CD4-positive, alpha-beta memory T cell (primary cell): ENCODE measurements around the gene RAMP3. TPM values are rescaled to one million over a fixed set of nuclear protein-coding genes. Genes with fewer than 3 reads are reported as not detected.

ENCODE experiments used
- CTCF ChIA-PET: fragments of 350-600 bp; sonication (Branson Sonifier 250); formaldehyde crosslinking; loops from one replicate; lab custom pipeline; 2021; ENCODE audit warnings: inconsistent platforms; ENCODE audit not compliant: partially characterized antibody; lab: Charles Lee
- POLR2A ChIA-PET: fragments of 350-600 bp; sonication (Branson Sonifier 250); formaldehyde crosslinking; loops from one replicate; lab custom pipeline; 2021; ENCODE audit not compliant: partially characterized antibody; lab: Charles Lee
- DNase-seq, 5 donors: peaks; one replicate each; pipeline versions ENCODE4 v3.0.0 to v3.0.0-alpha.2; 2020 to 2022; ENCODE audit warnings: mixed read lengths in 1 of 5
- H3K27ac ChIP-seq: one replicate; pipeline ENCODE4 v1.7.0; 2013; ENCODE audit warnings: low read depth, low read length
- H3K27me3 ChIP-seq: 2 replicates; pipeline ENCODE4 v1.7.0; 2013; ENCODE audit warnings: mild to moderate bottlenecking, low read length, moderate library complexity; ENCODE audit not compliant: insufficient read depth
- H3K36me3 ChIP-seq: 2 replicates; pipeline ENCODE4 v1.7.0; 2013; ENCODE audit warnings: mild to moderate bottlenecking, low read length, moderate library complexity; ENCODE audit not compliant: insufficient read depth
- H3K4me1 ChIP-seq: 2 replicates; pipeline ENCODE4 v1.7.0; 2013; ENCODE audit warnings: mild to moderate bottlenecking, low read length, moderate library complexity; ENCODE audit not compliant: insufficient read depth
- H3K4me3 ChIP-seq, 2 donors: one replicate each; pipeline ENCODE4 v1.7.0; 2013; ENCODE audit warnings: low read length in 2 of 2, mild to moderate bottlenecking in 1 of 2
- H3K9me3 ChIP-seq, 2 donors: one replicate each; pipeline ENCODE4 v1.7.0; 2013; ENCODE audit warnings: low read length in 2 of 2, control low read depth in 1 of 2; ENCODE audit not compliant: control insufficient read depth in 1 of 2
- H3K27ac Mint-ChIP-seq, 7 donors: one replicate each; pipeline ENCODE4 v1.8.0; 2020 to 2021; ENCODE audit warnings: mixed read lengths in 7 of 7, mild to moderate bottlenecking in 6 of 7, inconsistent platforms in 3 of 7, moderate library complexity in 3 of 7
- H3K27me3 Mint-ChIP-seq, 2 donors: one replicate each; pipeline ENCODE4 v1.8.0; 2020 to 2021; ENCODE audit warnings: mixed read lengths in 2 of 2
- H3K36me3 Mint-ChIP-seq, 2 donors: one replicate each; pipeline ENCODE4 v1.8.0; 2020 to 2021; ENCODE audit warnings: mixed read lengths in 2 of 2, inconsistent platforms in 1 of 2, mild to moderate bottlenecking in 1 of 2
- H3K4me1 Mint-ChIP-seq, 4 donors: one replicate each; pipeline ENCODE4 v1.8.0; 2020 to 2021; ENCODE audit warnings: mixed read lengths in 4 of 4, mild to moderate bottlenecking in 1 of 4
- H3K4me3 Mint-ChIP-seq, 8 donors: one replicate each; pipeline ENCODE4 v1.8.0; 2020 to 2021; ENCODE audit warnings: mixed read lengths in 8 of 8, mild to moderate bottlenecking in 7 of 8, moderate library complexity in 6 of 8, inconsistent platforms in 3 of 8
- H3K9me3 Mint-ChIP-seq, 8 donors: one replicate each; pipeline ENCODE4 v1.8.0; 2020 to 2021; ENCODE audit warnings: mixed read lengths in 8 of 8, mild to moderate bottlenecking in 5 of 8, inconsistent platforms in 3 of 8, moderate library complexity in 1 of 8
- intact Hi-C: fragments of 100-400 bp; cut with micrococcal nuclease; formaldehyde crosslinking; loops from one replicate; pipeline ENCODE4 v1.15.1; 2023
- polyA plus RNA-seq, 2 donors: library from polyadenylated mRNA; unstranded; fragments of 300-500 nt; fragmentation: Illumina TruSeq; gene quantifications; one replicate each; pipeline ENCODE4 v1.2.3, GENCODE V29; 2021
- total RNA-seq, 2 experiments: library from RNA; stranded (reverse); gene quantifications; one replicate each; pipeline ENCODE4 v1.2.3, GENCODE V29; 2021

The RAMP3 gene
- total and polyA plus RNA-seq, 4 experiments from 2014 or later, result 0.38 to 1.6 TPM; not detected in 2

DNA sequence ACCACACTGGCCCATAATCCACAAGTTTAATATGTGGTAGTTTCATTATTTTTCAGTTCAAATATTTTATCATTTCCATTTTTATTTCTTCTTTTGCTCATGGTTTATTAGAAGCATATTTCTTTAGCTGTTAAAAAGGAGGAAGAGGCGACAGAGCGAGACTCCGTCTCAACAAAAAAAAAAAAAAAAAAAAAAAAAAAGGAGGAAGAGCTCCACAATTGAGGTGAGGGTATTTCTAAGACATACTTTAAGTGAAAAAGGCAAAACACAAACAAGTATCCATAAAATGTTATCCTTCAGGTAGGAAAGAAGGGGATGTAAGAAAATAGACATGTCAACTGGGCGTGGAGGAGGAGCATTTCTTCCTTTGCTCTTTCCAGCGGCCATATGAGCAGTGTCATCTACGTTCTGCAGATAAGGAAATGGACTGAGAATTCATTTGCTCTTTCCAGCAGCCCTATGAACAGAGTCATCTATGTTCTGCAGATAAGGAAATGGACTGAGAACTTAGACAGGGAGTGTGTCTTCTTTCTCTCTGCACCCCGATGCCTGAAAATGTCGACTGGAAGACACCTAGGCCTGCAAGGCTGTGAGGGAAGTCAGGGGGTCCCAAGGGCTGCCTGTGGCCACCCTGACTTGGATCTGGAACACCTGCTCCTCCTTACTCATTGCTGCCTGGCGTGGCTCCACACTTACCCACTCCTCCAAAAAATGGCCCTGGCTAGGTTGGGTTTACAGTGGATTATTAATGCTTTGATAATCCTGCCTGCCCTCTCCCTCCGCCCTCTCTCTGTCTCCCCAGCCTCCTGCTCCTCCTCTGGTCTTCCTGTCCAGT is 18.9 kb upstream of the RAMP3 start:
- ChIA-PET CTCF (interaction anchor here (0.7 to 8.8 kb wide), 6 partner anchors 138 to 281 kb away, joined by 3 to 239 read pairs (median 4); partner anchors contain the start of gene MYO1G), POLR2A (interaction anchor here (4.3 kb wide), 1 partner anchor 165 kb away, joined by 31 read pairs; no protein-coding TSS in a partner anchor)
- peak overlapping the region in 1 of 7 donors; percentile 48 for H3K27ac Mint-ChIP-seq
- DNase-seq, result no peak
- H3K36me3 Mint-ChIP-seq, result no peaks in the 10 kb centered on the region
- no peaks in the 10 kb centered on the region for H3K27me3 Mint-ChIP-seq
- Histone ChIP-seq H3K9me3 (no peaks in the 10 kb centered on the region), H3K27ac (no peak overlapping the region), H3K36me3 (no peaks in the 10 kb centered on the region), H3K4me1 (peaks cover 4% of the 10 kb centered on the region), H3K4me3 (no peak overlapping the region), H3K27me3 (no peaks in the 10 kb centered on the region)
- intact Hi-C loops, result no loop called here
- no peak overlapping the region for H3K4me3 Mint-ChIP-seq
- H3K9me3 Mint-ChIP-seq, result no peaks in the 10 kb centered on the region
- H3K4me1 Mint-ChIP-seq, result peaks cover 6 to 11% (median 9%) of the 10 kb centered on the region in 4 donors

DNA sequence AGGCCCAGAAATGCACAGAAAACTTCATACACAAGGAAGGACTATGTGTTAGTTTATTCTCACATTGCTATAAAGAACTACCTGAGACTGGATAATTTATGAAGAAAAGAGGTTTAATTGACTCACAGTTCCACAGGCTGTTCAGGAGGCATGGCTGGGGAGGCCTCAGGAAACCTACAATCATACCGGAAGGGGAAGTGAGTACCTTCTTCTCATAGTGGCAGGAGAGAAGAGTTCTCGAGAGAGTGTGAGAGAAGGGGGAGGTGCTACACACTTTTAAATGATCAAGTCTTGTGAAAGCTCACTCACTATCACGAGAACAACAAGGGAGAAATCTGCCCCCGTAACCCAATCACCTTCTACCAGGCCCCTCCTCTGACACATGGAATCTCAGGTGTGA is 16.8 kb upstream of the RAMP3 start:
- ChIA-PET CTCF (no interaction called here), POLR2A (no interaction called here)
- no peak overlapping the region for H3K4me3 Mint-ChIP-seq
- DNase-seq, result no peak
- Histone ChIP-seq H3K27ac (no peak overlapping the region), H3K27me3 (no peaks in the 10 kb centered on the region), H3K4me1 (peaks cover 3% of the 10 kb centered on the region), H3K4me3 (no peak overlapping the region), H3K9me3 (no peaks in the 10 kb centered on the region), H3K36me3 (no peaks in the 10 kb centered on the region)
- intact Hi-C loops, result no loop called here
- H3K4me1 Mint-ChIP-seq, result peaks cover 5 to 7% (median 6%) of the 10 kb centered on the region in 4 donors
- H3K27ac Mint-ChIP-seq, result peak overlapping the region in 2 of 7 donors; percentile 68 to 69
- H3K36me3 Mint-ChIP-seq, result no peaks in the 10 kb centered on the region
- H3K27me3 Mint-ChIP-seq, result peaks cover 2 to 12% of the 10 kb centered on the region in 2 donors
- H3K9me3 Mint-ChIP-seq, result no peaks in the 10 kb centered on the region

DNA sequence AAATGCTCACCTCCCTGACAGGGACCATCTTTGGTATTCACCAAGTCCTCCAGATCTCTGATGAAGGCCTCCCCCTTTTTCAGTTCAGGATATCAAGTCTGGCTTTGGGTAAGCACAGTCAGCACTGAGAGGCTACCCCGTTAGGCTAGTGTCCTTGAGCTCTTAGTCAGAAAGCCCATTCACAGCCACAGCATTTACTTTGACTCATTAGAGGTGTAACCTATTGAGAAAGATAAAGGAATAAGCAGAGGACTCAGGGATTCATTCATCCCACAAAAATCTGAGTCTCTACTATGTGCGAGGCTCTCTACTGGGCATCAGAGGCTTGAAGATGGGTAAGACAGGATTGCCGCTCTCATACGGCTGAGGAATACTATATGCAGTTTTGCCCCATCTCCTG is 14.0 kb upstream of the RAMP3 start:
- Histone ChIP-seq H3K9me3 (no peaks in the 10 kb centered on the region), H3K4me1 (no peaks in the 10 kb centered on the region)
- H3K27ac Mint-ChIP-seq, result peak overlapping the region in 1 of 7 donors; percentile 31

DNA sequence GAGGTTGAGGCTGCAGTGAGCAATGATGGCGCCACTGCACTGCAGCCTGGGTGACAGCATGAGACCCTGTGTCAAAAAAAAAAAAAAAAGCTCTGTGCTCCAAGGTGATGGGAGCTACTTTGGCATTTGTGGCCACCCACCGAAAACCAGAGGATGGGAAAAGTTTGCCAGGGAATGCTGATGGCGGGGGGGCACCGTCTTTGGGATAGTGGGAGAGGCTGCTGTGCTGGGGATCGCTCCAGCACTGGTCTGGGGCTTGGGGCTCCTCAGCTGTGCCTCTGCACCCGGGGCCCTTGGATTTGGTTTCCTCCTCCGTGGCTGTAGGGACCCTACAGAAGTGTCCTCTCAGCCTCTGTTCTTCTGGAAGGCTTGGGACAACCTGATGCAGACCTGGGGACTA is 11.7 kb upstream of the RAMP3 start:
- no peak overlapping the region for H3K27ac Mint-ChIP-seq
- peaks cover 13 to 27% of the 10 kb centered on the region in 2 donors for H3K27me3 Mint-ChIP-seq
- H3K9me3 Mint-ChIP-seq, result no peaks in the 10 kb centered on the region
- no peaks in the 10 kb centered on the region for H3K9me3 ChIP-seq
- no peaks in the 10 kb centered on the region for H3K4me1 Mint-ChIP-seq
- no peak overlapping the region for H3K4me3 Mint-ChIP-seq
- H3K36me3 ChIP-seq, result no peaks in the 10 kb centered on the region
- H3K4me3 ChIP-seq, result no peak overlapping the region
- H3K36me3 Mint-ChIP-seq, result no peaks in the 10 kb centered on the region
- ChIA-PET CTCF (no interaction called here), POLR2A (no interaction called here)
- intact Hi-C loops, result no loop called here
- no peak for DNase-seq
- H3K4me1 ChIP-seq, result no peaks in the 10 kb centered on the region
- H3K27ac ChIP-seq, result no peak overlapping the region
- no peaks in the 10 kb centered on the region for H3K27me3 ChIP-seq

More for the DNA sequence above, 14.0 kb upstream of the RAMP3 start:
- ChIA-PET POLR2A (no interaction called here), CTCF (no interaction called here)
- Mint-ChIP-seq H3K27me3 (peaks cover 9 to 15% of the 10 kb centered on the region in 2 donors), H3K4me3 (no peak overlapping the region), H3K36me3 (no peaks in the 10 kb centered on the region), H3K9me3 (no peaks in the 10 kb centered on the region), H3K4me1 (no peaks in the 10 kb centered on the region)
- no peak for DNase-seq
- no peaks in the 10 kb centered on the region for H3K36me3 ChIP-seq
- intact Hi-C loops, result no loop called here
- no peak overlapping the region for H3K27ac ChIP-seq
- no peak overlapping the region for H3K4me3 ChIP-seq
- no peaks in the 10 kb centered on the region for H3K27me3 ChIP-seq

DNA sequence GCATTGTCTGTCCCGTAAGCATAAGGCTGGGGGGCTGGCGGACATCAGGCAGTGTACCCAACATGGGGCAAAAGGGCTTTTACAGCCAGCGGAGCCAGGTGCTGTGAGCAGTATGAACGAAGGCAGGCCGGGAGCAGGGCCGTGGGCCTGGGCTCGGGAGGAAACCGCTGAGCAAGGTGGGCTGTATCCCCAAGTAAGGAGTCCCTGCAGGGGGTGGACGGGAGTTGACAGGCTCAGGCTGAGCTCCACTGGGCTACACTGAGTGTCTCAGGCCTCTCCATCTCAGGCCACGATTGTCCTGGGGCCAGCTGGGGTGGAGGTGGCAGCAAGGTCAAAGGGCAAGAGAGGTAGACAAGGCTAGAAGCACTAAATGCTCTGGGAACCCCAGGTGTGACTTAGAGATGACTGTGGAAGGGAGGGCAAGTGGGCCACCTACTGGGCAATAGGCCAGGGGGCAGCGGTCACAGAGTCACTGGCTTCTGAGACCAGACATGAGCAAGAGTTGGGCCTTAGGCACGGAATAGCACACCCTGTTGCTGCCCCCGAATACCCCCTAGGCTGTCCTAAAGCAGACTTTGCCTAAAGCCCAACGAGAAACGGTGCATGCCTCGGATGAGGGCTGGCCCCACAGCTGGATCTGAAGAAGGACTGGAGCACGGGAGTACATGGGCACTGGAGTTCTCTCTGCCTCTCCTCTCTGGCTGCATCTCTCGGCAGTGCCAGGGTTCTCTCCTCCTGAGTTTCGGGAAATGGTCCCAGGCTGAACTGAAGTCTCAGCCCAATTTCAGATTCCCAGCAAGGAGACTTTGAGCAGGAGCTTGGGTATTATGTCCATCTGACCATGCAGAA is 10.8 kb upstream of the RAMP3 start:
- H3K9me3 Mint-ChIP-seq, result no peaks in the 10 kb centered on the region
- Histone ChIP-seq H3K4me3 (no peak overlapping the region), H3K27me3 (no peaks in the 10 kb centered on the region), H3K9me3 (no peaks in the 10 kb centered on the region), H3K27ac (no peak overlapping the region), H3K4me1 (no peaks in the 10 kb centered on the region), H3K36me3 (no peaks in the 10 kb centered on the region)
- no peak overlapping the region for H3K4me3 Mint-ChIP-seq
- no peak for DNase-seq
- no peaks in the 10 kb centered on the region for H3K4me1 Mint-ChIP-seq
- intact Hi-C loops, result no loop called here
- POLR2A ChIA-PET, result no interaction called here
- CTCF ChIA-PET, result interaction anchor here (1.7 kb wide), 1 partner anchor 11 kb away, joined by 9 read pairs; no protein-coding TSS in a partner anchor
- no peaks in the 10 kb centered on the region for H3K36me3 Mint-ChIP-seq
- peaks cover 13 to 27% of the 10 kb centered on the region in 2 donors for H3K27me3 Mint-ChIP-seq
- no peak overlapping the region for H3K27ac Mint-ChIP-seq

DNA sequence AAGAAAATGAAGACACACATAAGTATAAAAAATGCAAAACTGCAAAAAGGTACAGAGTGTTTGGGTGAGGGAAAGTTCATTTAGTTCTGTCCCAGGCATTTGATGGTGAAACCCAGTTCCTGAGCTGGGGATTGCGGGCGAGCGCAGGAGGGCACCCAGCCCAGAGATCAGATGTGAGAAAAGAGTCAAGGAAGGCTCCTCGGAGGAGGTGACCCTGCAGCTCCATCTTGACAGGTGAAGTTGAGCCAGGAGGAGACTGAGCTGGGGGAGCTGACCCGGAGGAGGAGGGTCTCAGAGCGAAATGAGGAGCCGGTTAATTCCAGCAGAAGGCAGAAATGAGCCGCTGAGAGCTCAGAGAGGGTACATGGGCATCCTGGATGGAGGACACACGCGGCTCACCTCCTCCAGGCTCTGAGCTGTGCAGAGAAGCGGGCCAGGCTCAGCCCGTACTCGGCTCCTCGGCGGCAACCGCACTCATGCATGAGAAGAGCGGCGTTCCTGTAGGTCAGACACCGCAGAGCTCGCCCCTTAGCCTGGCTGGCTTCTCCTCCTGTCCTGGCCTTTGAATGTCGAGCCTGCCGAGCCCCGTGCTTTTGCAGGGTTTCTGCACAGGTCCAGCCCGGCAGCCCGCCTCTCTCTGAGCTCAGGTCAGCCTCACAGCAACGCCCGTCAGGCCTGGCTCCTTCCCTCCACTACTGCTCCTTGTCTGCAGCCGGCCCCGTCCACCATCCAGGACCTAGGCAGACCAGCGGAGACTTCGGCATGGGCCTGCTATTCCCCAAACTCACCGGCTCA is 9.5 kb upstream of the RAMP3 start:
- H3K27ac Mint-ChIP-seq, result peak overlapping the region in 2 of 7 donors; percentile 6 to 57

More for the DNA sequence above, 9.5 kb upstream of the RAMP3 start:
- Histone ChIP-seq H3K27ac (no peak overlapping the region), H3K9me3 (no peaks in the 10 kb centered on the region), H3K36me3 (no peaks in the 10 kb centered on the region), H3K4me1 (no peaks in the 10 kb centered on the region), H3K27me3 (no peaks in the 10 kb centered on the region), H3K4me3 (no peak overlapping the region)
- no peaks in the 10 kb centered on the region for H3K9me3 Mint-ChIP-seq
- ChIA-PET CTCF (interaction anchor here (1.7 kb wide), 1 partner anchor 12 kb away, joined by 9 read pairs; no protein-coding TSS in a partner anchor), POLR2A (no interaction called here)
- H3K4me3 Mint-ChIP-seq, result no peak overlapping the region
- no peak for DNase-seq
- peaks cover 14 to 27% of the 10 kb centered on the region in 2 donors for H3K27me3 Mint-ChIP-seq
- no peaks in the 10 kb centered on the region for H3K36me3 Mint-ChIP-seq
- intact Hi-C loops, result no loop called here
- H3K4me1 Mint-ChIP-seq, result no peaks in the 10 kb centered on the region
